Neuronal stem cell (in vitro differentiated cells): Measurements from ENCODE around the gene MYCBP.
A peak's percentile ranks its signal among the peaks of the same experiment; 100 is the strongest.
"Not testable (repeated sequence)": the region's sequence is repeated elsewhere in the genome, so short reads cannot be mapped to it uniquely, and the experiment has no call there.

Experiments used
- DNase-seq: peaks from one replicate; pipeline ENCODE4 v3.0.0-alpha.2; 2013; ENCODE audit warnings: low spot score
- H2AFZ ChIP-seq: one replicate; pipeline ENCODE4 v1.6.1; 2013; ENCODE audit warnings: mild to moderate bottlenecking, low read length, inconsistent platforms
- H2AK5ac ChIP-seq: 2 replicates; pipeline ENCODE4 v1.6.1; 2013; ENCODE audit warnings: low read depth, mild to moderate bottlenecking, inconsistent platforms, low read length, moderate library complexity, mixed read lengths
- H2BK120ac ChIP-seq: 2 replicates; pipeline ENCODE4 v1.6.1; 2013; ENCODE audit warnings: low read depth, mild to moderate bottlenecking, inconsistent platforms, low read length, moderate library complexity, mixed read lengths
- H2BK12ac ChIP-seq: one replicate; pipeline ENCODE4 v1.6.1; 2013; ENCODE audit warnings: low read length, inconsistent platforms
- H2BK15ac ChIP-seq: 2 replicates; pipeline ENCODE4 v1.6.1; 2013; ENCODE audit warnings: mild to moderate bottlenecking, low read length, inconsistent platforms, mixed read lengths
- H2BK5ac ChIP-seq: one replicate; pipeline ENCODE4 v1.6.1; 2013; ENCODE audit warnings: inconsistent platforms, mild to moderate bottlenecking, low read length, moderate library complexity
- H3K14ac ChIP-seq: one replicate; pipeline ENCODE4 v1.6.1; 2013; ENCODE audit warnings: low read length, inconsistent platforms
- H3K18ac ChIP-seq: 2 replicates; pipeline ENCODE4 v1.6.1; 2013; ENCODE audit warnings: low read length, inconsistent platforms
- H3K23ac ChIP-seq: 2 replicates; pipeline ENCODE4 v1.6.1; 2013; ENCODE audit warnings: low read depth, mild to moderate bottlenecking, mixed read lengths, low read length, inconsistent platforms; ENCODE audit not compliant: poor library complexity
- H3K27ac ChIP-seq: replicated peaks from 3 replicates; pipeline ENCODE4 v1.5.1; 2013; ENCODE audit warnings: low read length, inconsistent platforms
- H3K27me3 ChIP-seq, 3 experiments: 2 replicates each; pipeline ENCODE4 v1.6.1; 2013; ENCODE audit warnings: low read length in 3 of 3, mild to moderate bottlenecking in 2 of 3, inconsistent platforms in 1 of 3, low read depth in 1 of 3, mixed read lengths in 1 of 3, moderate library complexity in 1 of 3; ENCODE audit not compliant: control insufficient read depth in 3 of 3, insufficient read depth in 3 of 3
- H3K36me3 ChIP-seq, 2 donors: replicated peaks in 1 of 2; 2 replicates each; pipeline ENCODE4 v1.6.1; 2013; ENCODE audit warnings: low read length in 2 of 2; ENCODE audit not compliant: control insufficient read depth in 2 of 2, insufficient read depth in 2 of 2
- H3K4ac ChIP-seq: 2 replicates; pipeline ENCODE4 v1.6.1; 2013; ENCODE audit warnings: inconsistent platforms, mild to moderate bottlenecking, low read length, moderate library complexity
- H3K4me1 ChIP-seq, 2 donors: 1 replicate in 1 of 2; 2 replicates in 1 of 2; pipeline ENCODE4 v1.6.1; 2013; ENCODE audit warnings: low read length in 2 of 2, low read depth in 1 of 2; ENCODE audit not compliant: control insufficient read depth in 2 of 2, insufficient read depth in 1 of 2
- H3K4me2 ChIP-seq: one replicate; pipeline ENCODE4 v1.6.1; 2013; ENCODE audit warnings: mild to moderate bottlenecking, low read length, inconsistent platforms; ENCODE audit not compliant: insufficient read depth, poor library complexity, severe bottlenecking
- H3K4me3 ChIP-seq, 2 donors: 2 replicates each; pipeline ENCODE4 v1.5.1; 2013; ENCODE audit warnings: low read length in 2 of 2, mild to moderate bottlenecking in 2 of 2, inconsistent platforms in 1 of 2, moderate library complexity in 1 of 2
- H3K79me1 ChIP-seq: one replicate; pipeline ENCODE4 v1.6.1; 2013; ENCODE audit warnings: low read depth, mild to moderate bottlenecking, inconsistent platforms, low read length, moderate library complexity
- H3K9ac ChIP-seq: one replicate; pipeline ENCODE4 v1.6.1; 2013; ENCODE audit warnings: mild to moderate bottlenecking, low read depth, low read length, inconsistent platforms; ENCODE audit not compliant: poor library complexity
- H3K9me3 ChIP-seq, 2 donors: replicated peaks in 1 of 2; 2 replicates each; pipeline versions ENCODE3 to v1.6.1; 2013; ENCODE audit warnings: low read length in 2 of 2, mild to moderate bottlenecking in 2 of 2, inconsistent platforms in 1 of 2, low read depth in 1 of 2, mixed read lengths in 1 of 2, moderate library complexity in 1 of 2; ENCODE audit not compliant: control insufficient read depth in 2 of 2, insufficient read depth in 1 of 2
- H4K8ac ChIP-seq: one replicate; pipeline ENCODE4 v1.6.1; 2013; ENCODE audit warnings: low read depth, mild to moderate bottlenecking, inconsistent platforms, low read length, moderate library complexity
- H4K91ac ChIP-seq: one replicate; pipeline ENCODE4 v1.6.1; 2013; ENCODE audit warnings: low read length, low read depth, mild to moderate bottlenecking, inconsistent platforms; ENCODE audit not compliant: poor library complexity
- WGBS, 2 donors: extraction: QIAGEN DNeasy Blood & Tissue Kit; methylation state at CpG; one replicate each; pipeline ENCODE4 v1.1.7; 2013; ENCODE audit warnings: missing lambda C conversion rate in 2 of 2, mixed read lengths in 1 of 2; ENCODE audit not compliant: insufficient read length in 2 of 2, insufficient replicate concordance in 1 of 2; ENCODE audit errors: extremely low coverage in 2 of 2; 5-methylcytosine and 5-hydroxymethylcytosine counted together

MYCBP gene

DNA sequence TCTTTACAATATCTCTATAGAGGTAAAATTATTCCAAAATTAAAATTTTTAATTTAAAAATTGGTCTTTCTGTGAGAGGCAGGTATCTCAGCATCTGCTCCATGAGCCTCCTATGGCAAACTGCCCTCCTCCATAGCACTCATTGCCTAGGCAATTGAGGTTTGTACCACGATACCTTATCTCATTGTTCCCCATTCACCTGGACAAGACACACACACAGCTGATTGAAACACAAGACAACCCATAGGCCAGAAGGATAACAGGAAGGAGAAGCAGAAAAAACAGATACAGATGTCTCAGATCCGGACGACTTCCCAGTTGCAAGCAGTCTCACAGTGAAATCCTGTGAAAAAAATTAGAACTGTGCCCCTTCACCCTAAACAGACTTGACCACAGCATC is 44.2 kb upstream of the MYCBP start:
- H3K27ac ChIP-seq = no peak overlapping the region
- no peaks in the 10 kb centered on the region for H3K9me3 ChIP-seq
- DNase-seq = no peak
- H3K4ac ChIP-seq = no peak overlapping the region
- no peak overlapping the region for H2BK12ac ChIP-seq
- no peak overlapping the region for H2BK15ac ChIP-seq
- no peak overlapping the region for H2AK5ac ChIP-seq
- H3K36me3 ChIP-seq = no peaks in the 10 kb centered on the region
- no peak overlapping the region for H2BK5ac ChIP-seq
- no peak overlapping the region for H3K23ac ChIP-seq
- no CpG with 5 or more reads among the region's 3 CpGs for WGBS, 2 donors
- H3K4me1 ChIP-seq = peaks cover 0 to 2% of the 10 kb centered on the region in 2 donors
- H3K9ac ChIP-seq = no peak overlapping the region
- no peak overlapping the region for H4K8ac ChIP-seq
- no peak overlapping the region for H4K91ac ChIP-seq
- no peak overlapping the region for H2BK120ac ChIP-seq
- no peak overlapping the region for H3K4me2 ChIP-seq
- no peak overlapping the region for H2AFZ ChIP-seq
- H3K27me3 ChIP-seq = no peaks in the 10 kb centered on the region
- no peaks in the 10 kb centered on the region for H3K79me1 ChIP-seq
- no peak overlapping the region for H3K18ac ChIP-seq
- H3K4me3 ChIP-seq = no peak overlapping the region
- H3K14ac ChIP-seq = no peak overlapping the region

DNA sequence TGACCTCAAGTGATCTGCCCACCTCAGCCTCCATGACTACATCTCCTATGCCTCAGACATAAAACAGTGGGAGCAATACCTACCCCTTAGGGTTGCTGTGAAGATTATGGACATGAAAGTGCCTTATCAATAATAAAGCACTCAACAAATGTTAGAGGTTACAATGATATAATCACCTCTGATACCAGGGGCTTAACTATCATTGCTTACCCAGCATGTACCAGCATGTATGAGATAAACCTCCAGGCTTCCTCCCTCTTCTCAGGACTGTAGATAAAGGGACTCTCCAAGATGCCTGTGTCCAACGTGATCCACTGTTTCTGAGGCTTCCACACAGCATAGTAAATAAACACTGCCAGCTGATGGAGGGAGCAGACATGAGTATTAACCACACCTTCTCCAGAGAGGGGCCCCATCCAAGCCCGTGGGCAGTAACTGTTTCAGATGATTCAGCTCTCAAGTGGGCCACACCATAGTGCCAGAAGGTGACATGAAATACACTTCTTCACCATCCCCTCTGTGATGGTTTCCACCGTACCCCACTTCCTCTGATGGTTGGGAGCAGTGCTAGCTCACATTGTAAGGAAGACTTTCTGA is 42.3 kb upstream of the MYCBP start:
- Histone ChIP-seq H4K8ac (no peak overlapping the region), H2BK15ac (no peak overlapping the region), H3K79me1 (no peaks in the 10 kb centered on the region), H3K23ac (no peak overlapping the region), H3K4me2 (no peak overlapping the region), H3K14ac (no peak overlapping the region), H3K4me1 (peaks cover 0 to 2% of the 10 kb centered on the region in 2 donors), H3K9me3 (no peaks in the 10 kb centered on the region), H3K36me3 (no peaks in the 10 kb centered on the region), H2BK12ac (no peak overlapping the region), H2BK120ac (no peak overlapping the region), H2BK5ac (no peak overlapping the region), H3K4ac (no peak overlapping the region), H3K18ac (no peak overlapping the region), H3K27ac (no peak overlapping the region), H3K4me3 (no peak overlapping the region), H3K9ac (no peak overlapping the region), H3K27me3 (no peaks in the 10 kb centered on the region), H4K91ac (no peak overlapping the region), H2AFZ (no peak overlapping the region), H2AK5ac (no peak overlapping the region)
- WGBS, 2 donors = no CpG with 5 or more reads among the region's 3 CpGs
- no peak for DNase-seq

GRCh38 chr1:38914908-38915307 is 41.8 kb upstream of the MYCBP start:
- not testable (repeated sequence) for H4K8ac ChIP-seq, H3K79me1 ChIP-seq, H2BK15ac ChIP-seq, H3K4me3 ChIP-seq, H3K36me3 ChIP-seq, H3K9me3 ChIP-seq, H3K14ac ChIP-seq, H3K4ac ChIP-seq, H3K18ac ChIP-seq, H3K27ac ChIP-seq, H3K9ac ChIP-seq, H4K91ac ChIP-seq, DNase-seq, H3K4me1 ChIP-seq, H3K27me3 ChIP-seq, H2AFZ ChIP-seq, H3K23ac ChIP-seq, H2AK5ac ChIP-seq, H2BK12ac ChIP-seq, H2BK5ac ChIP-seq, H2BK120ac ChIP-seq, H3K4me2 ChIP-seq
- no CpG with 5 or more reads among the region's 8 CpGs for WGBS, 2 donors

DNA sequence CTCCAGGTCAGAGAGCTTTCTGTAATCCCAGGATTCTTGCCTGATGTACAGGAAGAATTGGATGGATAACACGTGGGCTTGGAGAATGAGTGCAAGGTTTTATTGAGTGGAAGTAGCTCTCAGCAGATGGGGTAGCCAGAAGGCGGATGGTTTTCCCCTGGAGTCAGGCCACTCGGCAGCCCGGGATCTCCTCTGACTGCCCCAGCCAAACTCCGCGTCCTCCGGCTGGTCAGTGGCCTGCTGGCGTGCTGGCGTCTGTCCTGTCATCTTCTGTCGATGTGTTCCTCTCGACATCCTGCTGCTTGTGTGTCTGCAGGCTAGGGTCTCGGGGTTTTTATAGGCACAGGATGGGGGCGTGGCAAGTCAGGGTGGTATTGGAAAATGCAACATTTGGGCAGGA is 35.7 kb upstream of the MYCBP start:
- WGBS, 2 donors = no CpG with 5 or more reads among the region's 13 CpGs
- H4K91ac ChIP-seq = no peak overlapping the region
- H2BK5ac ChIP-seq = no peak overlapping the region
- no peak for DNase-seq
- no peak overlapping the region for H2BK15ac ChIP-seq
- H4K8ac ChIP-seq = peak overlapping the region; percentile 72
- H2AFZ ChIP-seq = no peak overlapping the region
- H3K18ac ChIP-seq = peak overlapping the region; percentile 71
- no peak overlapping the region for H3K9ac ChIP-seq
- peak overlapping the region; percentile 31 for H3K23ac ChIP-seq
- H3K4ac ChIP-seq = no peak overlapping the region
- H2AK5ac ChIP-seq = no peak overlapping the region
- no peak overlapping the region for H2BK120ac ChIP-seq
- no peak overlapping the region for H3K27ac ChIP-seq
- H3K9me3 ChIP-seq = peaks cover 0 to 5% of the 10 kb centered on the region in 2 donors
- no peak overlapping the region for H3K4me2 ChIP-seq
- no peak overlapping the region for H2BK12ac ChIP-seq
- H3K27me3 ChIP-seq = no peaks in the 10 kb centered on the region
- no peak overlapping the region for H3K4me3 ChIP-seq
- no peaks in the 10 kb centered on the region for H3K79me1 ChIP-seq
- no peak overlapping the region for H3K14ac ChIP-seq
- no peaks in the 10 kb centered on the region for H3K4me1 ChIP-seq
- no peaks in the 10 kb centered on the region for H3K36me3 ChIP-seq
